NCI-H1417 (cell line): ENCODE measurements around the gene HMCN2.

Experiments
- DNase-seq, 3 experiments: peaks; one replicate each; lab custom pipeline; 2025; lab: John Stamatoyannopoulos, UW

The HMCN2 gene

GRCh38 chr9:130466537-130467217, 201.1 kb downstream of the HMCN2 start:
- DNase-seq, result peak in 1 of 3 experiments; percentile 75

DNA sequence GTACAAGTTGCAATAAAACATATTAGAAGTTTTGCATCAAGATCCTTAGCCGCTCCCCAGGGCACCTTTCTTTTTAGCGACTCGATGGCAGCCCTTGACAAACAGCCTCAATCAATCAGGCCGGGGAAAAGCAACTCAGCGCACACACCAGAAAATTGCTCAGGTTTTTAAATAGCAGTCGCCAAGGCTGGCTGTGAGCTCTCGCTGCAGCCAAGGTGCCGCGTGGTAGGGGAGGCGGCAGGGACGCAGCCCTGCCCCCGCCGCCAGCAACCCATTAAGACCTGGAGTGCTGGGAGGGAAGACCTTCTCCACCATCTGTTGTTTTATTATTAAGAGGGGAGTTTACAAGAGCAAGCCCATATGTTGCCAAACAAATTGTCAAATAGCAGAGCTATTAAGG, 201.8 kb downstream of the HMCN2 start:
- peak; percentile 59 to 96 (median 85) for DNase-seq

DNA sequence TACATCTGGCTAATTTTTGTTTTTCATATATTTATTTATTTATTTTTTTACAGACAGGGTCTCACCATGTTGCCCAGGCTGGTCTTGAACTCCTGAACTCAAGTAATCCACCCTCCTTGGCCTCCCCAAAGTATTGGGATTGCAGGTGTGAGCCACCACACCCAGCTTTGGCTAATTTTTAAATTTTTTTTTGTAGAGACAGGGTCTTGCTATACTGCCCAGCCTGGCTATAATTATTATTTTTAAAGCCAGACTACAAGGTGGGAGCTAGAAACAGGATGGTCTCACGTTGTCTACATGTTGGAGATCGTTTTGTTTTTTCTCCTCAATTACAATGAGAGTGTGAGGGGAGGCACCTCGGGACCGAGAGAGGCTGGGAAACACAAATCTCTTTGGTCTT, 203.0 kb downstream of the HMCN2 start:
- DNase-seq, result no peak

DNA sequence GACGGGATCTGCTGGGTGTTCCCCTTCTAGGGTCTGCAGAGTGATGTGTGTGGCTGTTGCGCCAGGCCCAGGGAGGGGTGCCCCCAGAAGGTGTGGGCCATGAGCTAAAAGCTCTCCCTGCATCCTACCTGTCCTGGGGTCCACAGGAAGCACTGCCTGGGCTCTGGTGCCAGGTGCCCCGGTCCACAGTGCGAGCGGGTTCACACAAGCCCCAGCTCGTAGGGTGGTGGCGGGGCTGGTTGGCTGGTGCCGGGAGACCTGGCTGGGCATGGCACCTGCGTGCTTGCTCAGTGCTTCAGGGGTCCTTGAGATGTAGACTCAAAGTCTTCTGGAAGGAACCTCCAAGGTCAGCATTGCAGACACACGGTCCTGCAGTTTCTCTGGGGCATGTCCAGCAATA, 204.7 kb downstream of the HMCN2 start:
- DNase-seq, result no peak

GRCh38 chr9:130470950-130471349, 205.4 kb downstream of the HMCN2 start:
- no peak for DNase-seq

- DNase-seq, result no peak
These were observed 206.0 kb downstream of the HMCN2 start for GRCh38 chr9:130471411-130472183.

- no peak for DNase-seq
These were observed 206.7 kb downstream of the HMCN2 start for GRCh38 chr9:130472184-130472705.

DNA sequence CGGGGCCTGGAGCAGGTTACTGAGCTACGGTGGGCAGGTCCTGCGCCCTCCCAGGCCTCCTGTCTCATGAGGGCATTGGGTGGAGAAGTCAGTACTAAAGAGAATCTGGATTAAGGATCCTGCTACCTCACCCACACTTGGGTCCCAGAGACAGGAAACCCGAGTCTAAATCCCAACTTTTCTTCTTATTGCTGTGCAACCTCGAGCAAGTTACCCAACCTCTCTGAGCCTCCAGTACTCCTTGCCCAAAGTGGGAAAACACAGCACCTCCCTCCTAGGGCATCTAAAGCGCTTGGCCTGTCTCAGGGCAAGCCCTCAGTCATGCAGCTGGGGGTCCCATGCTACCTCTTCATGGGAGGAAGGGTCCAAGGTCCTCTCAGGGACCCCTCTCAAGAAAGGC, 207.4 kb downstream of the HMCN2 start:
- DNase-seq, result no peak

DNA sequence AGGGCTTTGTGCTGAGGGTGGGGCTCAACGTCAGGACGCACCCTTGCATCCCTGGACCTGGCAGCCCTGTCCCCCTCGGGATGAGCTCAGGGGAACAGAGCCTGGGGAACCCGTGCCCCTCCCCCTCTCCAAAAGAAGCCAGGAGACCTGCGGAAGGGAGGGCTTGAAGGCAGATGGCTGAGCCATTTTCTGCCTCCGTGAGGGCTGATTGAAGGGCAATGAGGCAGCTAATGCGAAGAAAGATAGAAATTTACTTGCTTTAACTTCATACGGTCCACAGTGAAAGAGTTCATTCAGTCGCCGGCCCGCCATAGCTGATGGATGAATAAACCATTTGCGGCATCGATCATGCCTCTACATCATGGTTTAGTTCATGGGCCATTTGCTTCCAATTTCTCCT, 208.0 kb downstream of the HMCN2 start:
- DNase-seq, result no peak

DNA sequence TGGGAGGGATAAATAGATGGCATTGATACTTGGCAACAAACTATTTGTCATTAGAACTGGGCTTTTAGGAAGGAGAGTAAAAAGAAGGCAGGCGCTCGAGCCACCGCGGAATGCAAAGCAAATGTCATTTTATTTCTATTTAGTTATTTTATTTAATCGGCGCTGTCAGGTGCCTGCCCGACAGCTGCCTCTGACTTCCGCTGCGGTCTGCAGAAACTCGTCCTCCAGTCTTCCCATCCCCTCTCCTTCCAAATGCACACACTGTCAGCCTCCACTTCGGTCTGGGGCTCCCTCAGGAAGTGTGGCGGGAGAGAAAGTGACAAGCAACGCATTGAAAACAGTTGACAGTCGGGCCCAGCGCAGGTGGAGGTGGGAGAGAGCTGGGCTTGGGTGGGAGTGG, 208.5 kb downstream of the HMCN2 start:
- DNase-seq, result no peak

- no peak for DNase-seq
These were observed 210.7 kb downstream of the HMCN2 start for GRCh38 chr9:130476151-130476730.

DNA sequence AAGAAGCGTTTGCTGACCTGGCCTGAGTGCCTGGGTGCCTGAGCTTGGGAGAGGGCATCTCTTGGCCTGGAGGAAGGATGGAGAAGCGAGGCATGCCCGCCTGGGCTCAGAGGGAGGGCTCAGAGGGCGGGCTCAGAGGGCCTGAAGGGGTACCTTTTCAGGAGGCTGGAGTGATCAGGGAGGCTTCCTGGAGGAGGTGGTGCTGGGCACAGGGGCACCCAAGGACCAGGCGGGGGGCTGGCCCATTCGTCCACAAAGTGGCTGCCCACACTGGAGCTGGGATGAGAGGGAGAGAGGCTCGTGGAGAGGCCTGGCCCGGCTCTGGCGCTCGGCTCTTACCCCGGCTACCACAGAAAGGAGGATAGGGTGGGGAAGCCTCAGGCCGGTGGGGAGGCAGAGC, 212.0 kb downstream of the HMCN2 start:
- no peak for DNase-seq

DNA sequence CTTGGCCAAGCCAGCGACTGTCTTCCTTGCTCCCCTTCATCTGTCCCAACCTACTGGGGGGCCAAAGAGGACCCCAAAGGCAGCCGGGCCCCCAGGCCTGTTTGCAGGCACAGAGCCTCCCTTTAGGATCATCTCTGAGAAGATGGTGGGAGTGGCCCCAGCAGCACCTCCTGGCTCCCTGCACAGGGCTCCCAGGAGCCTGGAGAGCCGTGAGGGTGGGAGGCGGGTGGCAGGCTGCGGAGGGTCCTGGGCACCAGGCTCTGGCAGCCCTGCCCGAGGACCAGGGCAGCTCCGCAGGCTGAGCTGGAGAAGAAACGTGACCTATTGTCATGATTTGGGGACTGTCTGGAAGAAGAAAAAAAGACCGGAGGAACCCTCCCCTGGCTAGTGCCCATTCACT, 212.6 kb downstream of the HMCN2 start:
- no peak for DNase-seq

DNA sequence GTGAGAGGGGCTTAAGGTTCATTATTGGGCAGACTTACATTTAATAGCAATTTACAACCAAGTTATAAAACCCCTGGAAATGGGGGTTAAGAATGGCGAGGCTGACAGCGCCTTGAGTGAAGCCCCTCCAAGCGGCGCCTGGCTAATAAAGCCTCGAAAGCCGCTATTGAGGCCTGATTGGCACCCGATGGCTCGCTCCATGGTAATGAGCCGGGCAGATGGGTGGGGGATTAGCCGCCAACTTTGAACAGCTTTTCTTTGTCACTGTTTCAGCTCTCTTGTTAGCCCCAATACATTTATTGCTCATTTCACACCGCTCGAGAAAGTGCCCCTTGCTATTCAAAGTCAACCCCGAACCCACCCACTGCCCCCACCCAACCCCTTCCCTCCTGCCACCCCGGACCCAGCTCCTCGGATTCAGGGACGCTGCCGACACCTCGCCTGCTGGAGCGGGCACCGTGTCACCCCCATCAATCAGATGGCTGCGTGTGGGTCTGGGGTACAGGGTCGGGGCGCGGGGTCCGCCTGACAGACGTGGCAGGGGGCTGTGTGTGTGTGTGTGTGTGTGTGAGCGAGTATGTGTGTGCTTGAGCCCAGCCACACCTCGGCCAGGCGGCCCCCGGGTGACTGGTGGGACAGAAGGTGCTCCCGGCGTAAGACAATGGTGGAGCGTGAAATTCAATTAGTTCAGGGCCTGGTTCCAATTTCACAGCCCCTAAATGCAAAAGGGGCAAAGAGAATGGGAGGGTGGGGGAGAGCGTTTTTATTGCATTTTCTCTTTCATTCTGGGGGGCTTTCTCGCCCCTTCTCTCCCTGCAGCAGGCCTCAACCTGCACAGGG, 213.4 kb downstream of the HMCN2 start:
- no peak for DNase-seq

DNA sequence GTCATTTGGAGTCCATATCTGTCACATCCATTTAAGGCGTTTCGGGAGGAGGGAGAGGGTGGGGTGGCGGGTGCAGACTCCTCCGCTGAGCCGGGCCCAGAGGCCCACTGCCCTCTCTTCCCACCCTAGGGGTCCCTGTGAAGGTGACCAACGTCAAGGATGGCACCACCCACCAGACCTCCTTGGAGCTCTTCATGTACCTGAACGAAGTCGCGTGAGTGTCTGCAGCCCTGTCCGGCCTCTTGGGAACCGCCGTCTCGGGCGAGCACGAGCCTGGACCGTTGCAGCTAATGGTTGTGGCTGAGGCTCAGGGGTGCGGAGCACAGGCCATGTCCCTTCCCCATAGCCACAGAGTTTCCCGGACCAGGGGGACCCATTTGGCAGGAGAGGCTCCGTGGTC, 214.0 kb downstream of the HMCN2 start:
- no peak for DNase-seq

DNA sequence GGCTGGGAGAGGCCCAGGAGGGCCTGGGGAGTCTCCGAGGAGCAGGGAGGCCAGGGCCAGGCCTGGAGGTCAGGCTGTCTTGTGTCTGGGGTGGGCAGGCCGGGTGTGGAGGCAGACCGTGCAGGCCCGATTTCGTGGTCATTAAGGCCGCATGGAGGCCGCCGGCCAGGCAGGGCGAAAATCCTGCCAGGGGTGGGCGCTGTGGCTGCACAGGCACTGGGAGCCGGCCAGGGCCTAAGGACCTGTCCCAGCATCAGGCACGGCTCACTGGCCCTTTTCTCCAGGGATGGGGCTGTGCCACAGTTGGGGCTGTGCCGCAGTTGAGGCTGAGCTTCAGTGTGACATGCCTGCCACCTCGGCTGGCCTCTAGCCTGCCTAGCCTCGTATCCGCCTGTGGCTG, 215.1 kb downstream of the HMCN2 start:
- DNase-seq, result no peak

DNA sequence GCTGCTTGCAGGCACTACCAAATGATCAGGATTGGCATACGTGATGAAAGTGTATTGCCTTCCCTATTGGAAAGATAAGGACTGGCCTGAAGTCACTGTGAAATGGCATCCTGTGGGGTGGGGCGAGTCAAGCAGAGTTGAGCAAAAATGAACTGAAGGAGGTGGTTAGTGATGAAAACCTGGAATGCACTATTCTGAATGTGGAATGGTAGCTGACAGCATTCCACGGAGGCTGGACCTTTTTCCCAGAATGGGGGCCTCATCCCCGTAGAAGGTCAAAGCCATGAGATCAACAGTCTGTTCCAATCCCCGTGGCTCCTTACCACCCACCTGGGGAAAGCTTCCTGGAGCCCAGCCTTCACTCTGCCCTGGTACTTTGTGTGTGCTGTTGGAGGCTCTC, 216.9 kb downstream of the HMCN2 start:
- no peak for DNase-seq

- DNase-seq, result peak in 2 of 3 experiments; percentile 68 to 92
These were observed 217.9 kb downstream of the HMCN2 start for GRCh38 chr9:130483371-130483971.
